ENCODE results near the gene EFL1. TPM values are rescaled to one million over a fixed set of nuclear protein-coding genes. Genes with fewer than 3 reads are reported as not detected.
A peak's percentile ranks its signal among the peaks of the same experiment; 100 is the strongest.

Gene EFL1
- total and polyA plus RNA-seq, 9 of the 15 experiments (the other 6 are each of a cell fraction or from before 2014, with no cell fraction given) = 4.8 to 32.5 (median 16.9) TPM

- TF ChIP-seq, protein P1, sequence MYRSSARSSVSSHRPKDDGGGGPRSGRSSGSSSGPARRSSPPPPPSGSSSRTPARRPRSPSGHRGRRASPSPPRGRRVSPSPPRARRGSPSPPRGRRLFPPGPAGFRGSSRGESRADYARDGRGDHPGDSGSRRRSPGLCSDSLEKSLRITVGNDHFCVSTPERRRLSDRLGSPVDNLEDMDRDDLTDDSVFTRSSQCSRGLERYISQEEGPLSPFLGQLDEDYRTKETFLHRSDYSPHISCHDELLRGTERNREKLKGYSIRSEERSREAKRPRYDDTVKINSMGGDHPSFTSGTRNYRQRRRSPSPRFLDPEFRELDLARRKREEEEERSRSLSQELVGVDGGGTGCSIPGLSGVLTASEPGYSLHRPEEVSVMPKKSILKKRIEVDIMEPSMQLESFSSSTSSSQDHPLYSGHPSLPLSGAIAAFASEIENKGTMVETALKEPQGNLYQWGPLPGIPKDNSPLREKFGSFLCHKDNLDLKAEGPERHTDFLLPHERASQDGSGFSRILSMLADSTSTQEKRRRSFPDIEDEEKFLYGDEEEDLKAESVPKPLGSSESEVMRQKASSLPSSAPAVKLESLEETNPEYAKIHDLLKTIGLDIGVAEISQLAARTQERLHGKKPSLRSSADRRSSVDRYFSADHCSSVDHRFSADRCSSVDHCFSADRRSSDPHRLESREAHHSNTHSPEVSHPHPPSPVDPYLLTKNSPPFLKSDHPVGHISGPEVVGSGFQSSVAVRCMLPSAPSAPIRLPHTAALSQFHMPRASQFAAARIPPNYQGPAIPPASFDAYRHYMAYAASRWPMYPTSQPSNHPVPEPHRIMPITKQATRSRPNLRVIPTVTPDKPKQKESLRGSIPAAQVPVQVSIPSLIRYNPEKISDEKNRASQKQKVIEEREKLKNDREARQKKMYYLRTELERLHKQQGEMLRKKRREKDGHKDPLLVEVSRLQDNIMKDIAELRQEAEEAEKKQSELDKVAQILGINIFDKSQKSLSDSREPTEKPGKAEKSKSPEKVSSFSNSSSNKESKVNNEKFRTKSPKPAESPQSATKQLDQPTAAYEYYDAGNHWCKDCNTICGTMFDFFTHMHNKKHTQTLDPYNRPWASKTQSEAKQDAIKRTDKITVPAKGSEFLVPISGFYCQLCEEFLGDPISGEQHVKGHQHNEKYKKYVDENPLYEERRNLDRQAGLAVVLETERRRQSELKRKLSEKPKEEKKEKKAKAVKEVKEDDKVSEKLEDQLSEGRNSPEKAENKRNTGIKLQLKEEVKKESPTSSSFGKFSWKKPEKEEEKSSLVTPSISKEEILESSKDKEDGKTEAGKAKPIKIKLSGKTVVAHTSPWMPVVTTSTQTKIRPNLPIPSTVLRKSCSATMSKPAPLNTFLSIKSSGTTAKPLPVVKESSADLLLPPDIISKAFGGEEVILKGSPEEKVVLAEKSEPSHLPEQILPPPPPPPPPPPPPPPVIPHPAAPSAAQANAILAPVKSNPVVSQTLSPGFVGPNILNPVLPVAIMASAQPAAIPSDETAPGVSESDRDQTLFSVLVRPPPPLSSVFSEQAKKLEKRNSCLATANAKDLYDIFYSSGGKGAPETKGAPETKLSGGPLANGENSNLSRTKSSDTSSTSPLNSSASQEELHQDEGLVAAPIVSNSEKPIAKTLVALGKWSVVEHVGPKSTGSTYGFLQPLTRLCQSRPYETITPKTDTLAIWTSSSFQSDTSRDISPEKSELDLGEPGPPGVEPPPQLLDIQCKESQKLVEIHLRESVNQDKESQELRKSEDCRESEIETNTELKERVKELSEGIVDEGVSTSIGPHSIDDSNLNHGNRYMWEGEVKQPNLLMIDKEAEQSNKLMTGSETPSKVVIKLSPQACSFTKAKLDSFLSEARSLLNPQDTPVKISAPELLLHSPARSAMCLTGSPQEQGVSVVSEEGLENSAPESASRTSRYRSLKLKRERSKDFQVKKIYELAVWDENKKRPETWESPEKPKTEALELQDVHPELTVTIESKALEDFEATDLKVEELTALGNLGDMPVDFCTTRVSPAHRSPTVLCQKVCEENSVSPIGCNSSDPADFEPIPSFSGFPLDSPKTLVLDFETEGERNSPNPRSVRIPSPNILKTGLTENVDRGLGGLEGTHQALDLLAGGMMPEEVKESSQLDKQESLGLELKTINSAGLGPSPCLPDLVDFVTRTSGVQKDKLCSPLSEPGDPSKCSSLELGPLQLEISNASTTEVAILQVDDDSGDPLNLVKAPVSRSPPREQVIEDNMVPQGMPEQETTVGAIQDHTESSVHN (IDR thresholded peaks at IDR 0.05; ENCODE audit: borderline replicate concordance in 1 of 2, low read depth in 1 of 2) = peak in 1 of 2 experiments; percentile 85; a peak in 2 of 4 replicates
- TF ChIP-seq EP300 (IDR thresholded peaks at IDR 0.05; ENCODE audit: low read length) (peak; percentile 73), ZNF347 (CRISPR knock-in tag; IDR thresholded peaks at IDR 0.05; ENCODE audit: low read depth) (no peak), RAD51 (IDR thresholded peaks at IDR 0.05; ENCODE audit: borderline replicate concordance, low read depth) (no peak), KDM1A (IDR thresholded peaks at IDR 0.05) (peak; percentile 76 to 84), KAT2B (IDR thresholded peaks at IDR 0.05; ENCODE audit: low read depth, low read length) (no peak), TBP (optimal IDR thresholded peaks at IDR 0.05; ENCODE audit: low read depth, low read length) (no peak), ZKSCAN1 (IDR thresholded peaks at IDR 0.05; ENCODE audit: low read depth, low read length) (no peak)
- TF ChIP-seq, protein P2, sequence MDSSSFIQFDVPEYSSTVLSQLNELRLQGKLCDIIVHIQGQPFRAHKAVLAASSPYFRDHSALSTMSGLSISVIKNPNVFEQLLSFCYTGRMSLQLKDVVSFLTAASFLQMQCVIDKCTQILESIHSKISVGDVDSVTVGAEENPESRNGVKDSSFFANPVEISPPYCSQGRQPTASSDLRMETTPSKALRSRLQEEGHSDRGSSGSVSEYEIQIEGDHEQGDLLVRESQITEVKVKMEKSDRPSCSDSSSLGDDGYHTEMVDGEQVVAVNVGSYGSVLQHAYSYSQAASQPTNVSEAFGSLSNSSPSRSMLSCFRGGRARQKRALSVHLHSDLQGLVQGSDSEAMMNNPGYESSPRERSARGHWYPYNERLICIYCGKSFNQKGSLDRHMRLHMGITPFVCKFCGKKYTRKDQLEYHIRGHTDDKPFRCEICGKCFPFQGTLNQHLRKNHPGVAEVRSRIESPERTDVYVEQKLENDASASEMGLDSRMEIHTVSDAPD (CRISPR knock-in tag; IDR thresholded peaks at IDR 0.05) = no peak
- TF ChIP-seq, protein P3, sequence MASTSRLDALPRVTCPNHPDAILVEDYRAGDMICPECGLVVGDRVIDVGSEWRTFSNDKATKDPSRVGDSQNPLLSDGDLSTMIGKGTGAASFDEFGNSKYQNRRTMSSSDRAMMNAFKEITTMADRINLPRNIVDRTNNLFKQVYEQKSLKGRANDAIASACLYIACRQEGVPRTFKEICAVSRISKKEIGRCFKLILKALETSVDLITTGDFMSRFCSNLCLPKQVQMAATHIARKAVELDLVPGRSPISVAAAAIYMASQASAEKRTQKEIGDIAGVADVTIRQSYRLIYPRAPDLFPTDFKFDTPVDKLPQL (IDR thresholded peaks at IDR 0.05; ENCODE audit: extremely low read depth, insufficient read length) = no peak
Measured at GRCh38 chr15:82093774-82094211, 168.7 kb downstream of the EFL1 start (continued).

Measured in K562 (cell line).